Measurements from ENCODE around the gene WASF3. TPM values are rescaled to one million over a fixed set of nuclear protein-coding genes. Genes with fewer than 3 reads are reported as not detected.
"Not testable (repeated sequence)": the region's sequence is repeated elsewhere in the genome, so short reads cannot be mapped to it uniquely, and the experiment has no call there.

WASF3 gene
- total RNA-seq, 2 donors from 2014 or later = 11.8 to 14.4 TPM

GRCh38 chr13:26719356-26719945 is 162.0 kb downstream of the WASF3 start:
- no peaks in the 10 kb centered on the region for H3K36me3 ChIP-seq
- DNase-seq (ENCODE audit: low spot score) = peak; percentile 26
- H3K4me3 ChIP-seq = no peak overlapping the region
- no peak for TF ChIP-seq CTCF (IDR thresholded peaks at IDR 0.05)
- no peak overlapping the region for H3K27ac ChIP-seq
- H3K4me1 ChIP-seq = no peaks in the 10 kb centered on the region
- no peaks in the 10 kb centered on the region for H3K9me3 ChIP-seq
- no peaks in the 10 kb centered on the region for H3K27me3 ChIP-seq

GRCh38 chr13:26721251-26722121 is 164.0 kb downstream of the WASF3 start:
- peak; percentile 58 for DNase-seq (ENCODE audit: low spot score)
- no peaks in the 10 kb centered on the region for H3K27me3 ChIP-seq
- no peak for TF ChIP-seq CTCF (IDR thresholded peaks at IDR 0.05)
- no peak overlapping the region for H3K4me3 ChIP-seq
- no peaks in the 10 kb centered on the region for H3K36me3 ChIP-seq
- H3K4me1 ChIP-seq = no peaks in the 10 kb centered on the region
- no peaks in the 10 kb centered on the region for H3K9me3 ChIP-seq
- H3K27ac ChIP-seq = no peak overlapping the region

GRCh38 chr13:26722321-26722720 is 164.8 kb downstream of the WASF3 start:
- Histone ChIP-seq H3K27me3 (no peaks in the 10 kb centered on the region), H3K9me3 (no peaks in the 10 kb centered on the region), H3K27ac (no peak overlapping the region), H3K36me3 (no peaks in the 10 kb centered on the region), H3K4me3 (no peak overlapping the region), H3K4me1 (no peaks in the 10 kb centered on the region)
- peak; percentile 13 for DNase-seq (ENCODE audit: low spot score)
- no peak for TF ChIP-seq CTCF (IDR thresholded peaks at IDR 0.05)

- DNase-seq (ENCODE audit: low spot score); H3K36me3 ChIP-seq; H3K4me3 ChIP-seq; H3K27me3 ChIP-seq; H3K9me3 ChIP-seq; H3K4me1 ChIP-seq; H3K27ac ChIP-seq: not testable (repeated sequence)
Measured at GRCh38 chr13:26723620-26724019, 166.1 kb downstream of the WASF3 start.

- H3K36me3 ChIP-seq = no peaks in the 10 kb centered on the region
- TF ChIP-seq CTCF (IDR thresholded peaks at IDR 0.05) = no peak
Measured at GRCh38 chr13:26726684-26727083, 169.2 kb downstream of the WASF3 start.

GRCh38 chr13:26727122-26727521 is 169.6 kb downstream of the WASF3 start:
- Histone ChIP-seq H3K27me3 (no peaks in the 10 kb centered on the region), H3K4me3 (no peak overlapping the region), H3K9me3 (no peaks in the 10 kb centered on the region), H3K27ac (no peak overlapping the region), H3K36me3 (no peaks in the 10 kb centered on the region), H3K4me1 (no peaks in the 10 kb centered on the region)
- TF ChIP-seq CTCF (IDR thresholded peaks at IDR 0.05) = no peak
- DNase-seq (ENCODE audit: low spot score) = no peak

More at GRCh38 chr13:26726684-26727083, 169.2 kb downstream of the WASF3 start:
- Histone ChIP-seq H3K27me3 (no peaks in the 10 kb centered on the region), H3K9me3 (no peaks in the 10 kb centered on the region), H3K4me3 (no peak overlapping the region), H3K27ac (no peak overlapping the region), H3K4me1 (no peaks in the 10 kb centered on the region)
- DNase-seq (ENCODE audit: low spot score) = no peak

Data from right atrium auricular region (tissue), 2 donors.